BE2C (cell line): ENCODE data around the gene PPP1R2C.

ENCODE experiments used
- DNase-seq: peaks from one replicate; pipeline ENCODE4 v3.0.0-alpha.2; 2020
- H3K27me3 ChIP-seq: fragments of 250-450 bp; sonication (Bioruptor Pico); 2 replicates; pipeline ENCODE4 v1.5.1; 2020; ENCODE audit warnings: mild to moderate bottlenecking
- H3K36me3 ChIP-seq: fragments of 250-450 bp; sonication (Bioruptor Pico); 2 replicates; pipeline ENCODE4 v1.5.1; 2020; ENCODE audit warnings: mild to moderate bottlenecking
- H3K4me1 ChIP-seq: fragments of 250-450 bp; sonication (Bioruptor Pico); 2 replicates; pipeline ENCODE4 v1.5.1; 2020
- H3K4me3 ChIP-seq: 2 replicates; pipeline ENCODE4 v1.5.1; 2011; ENCODE audit warnings: low read depth, low read length
- H3K9me3 ChIP-seq: fragments of 250-450 bp; sonication (Bioruptor Pico); 2 replicates; pipeline ENCODE4 v1.5.1; 2020
- TF ChIP-seq, protein P1 (sequence below): IDR thresholded peaks from 2 replicates; pipeline ENCODE4 v1.5.1; 2012; ENCODE audit warnings: mild to moderate bottlenecking, low read depth, low read length

The PPP1R2C gene

DNA sequence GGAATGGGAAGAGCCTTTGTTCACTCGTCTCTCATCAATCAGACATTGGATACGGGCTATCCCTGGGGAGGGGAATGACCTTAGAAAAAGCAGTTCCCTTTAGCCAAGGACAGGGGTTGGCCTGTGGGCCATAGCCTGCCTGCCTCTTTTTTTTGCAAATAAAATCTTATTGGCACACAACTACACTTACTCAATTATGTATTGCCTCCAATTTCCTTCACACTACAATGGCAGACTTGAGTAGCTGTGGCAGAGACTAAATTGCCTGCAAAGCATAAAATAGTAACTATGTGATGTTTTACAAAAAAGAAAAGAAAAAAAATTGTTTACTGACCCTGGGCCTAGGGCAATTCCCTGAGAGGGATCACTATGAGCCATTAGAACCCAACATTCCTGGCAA is 23.4 kb downstream of the PPP1R2C start:
- H3K9me3 ChIP-seq, result no peaks in the 10 kb centered on the region
- no peaks in the 10 kb centered on the region for H3K27me3 ChIP-seq
- TF ChIP-seq, protein P1, sequence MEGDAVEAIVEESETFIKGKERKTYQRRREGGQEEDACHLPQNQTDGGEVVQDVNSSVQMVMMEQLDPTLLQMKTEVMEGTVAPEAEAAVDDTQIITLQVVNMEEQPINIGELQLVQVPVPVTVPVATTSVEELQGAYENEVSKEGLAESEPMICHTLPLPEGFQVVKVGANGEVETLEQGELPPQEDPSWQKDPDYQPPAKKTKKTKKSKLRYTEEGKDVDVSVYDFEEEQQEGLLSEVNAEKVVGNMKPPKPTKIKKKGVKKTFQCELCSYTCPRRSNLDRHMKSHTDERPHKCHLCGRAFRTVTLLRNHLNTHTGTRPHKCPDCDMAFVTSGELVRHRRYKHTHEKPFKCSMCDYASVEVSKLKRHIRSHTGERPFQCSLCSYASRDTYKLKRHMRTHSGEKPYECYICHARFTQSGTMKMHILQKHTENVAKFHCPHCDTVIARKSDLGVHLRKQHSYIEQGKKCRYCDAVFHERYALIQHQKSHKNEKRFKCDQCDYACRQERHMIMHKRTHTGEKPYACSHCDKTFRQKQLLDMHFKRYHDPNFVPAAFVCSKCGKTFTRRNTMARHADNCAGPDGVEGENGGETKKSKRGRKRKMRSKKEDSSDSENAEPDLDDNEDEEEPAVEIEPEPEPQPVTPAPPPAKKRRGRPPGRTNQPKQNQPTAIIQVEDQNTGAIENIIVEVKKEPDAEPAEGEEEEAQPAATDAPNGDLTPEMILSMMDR, result no peak
- no peaks in the 10 kb centered on the region for H3K36me3 ChIP-seq
- DNase-seq, result no peak
- H3K4me3 ChIP-seq, result no peak overlapping the region
- no peaks in the 10 kb centered on the region for H3K4me1 ChIP-seq

- DNase-seq, result no peak
- Histone ChIP-seq H3K36me3 (no peaks in the 10 kb centered on the region), H3K9me3 (no peaks in the 10 kb centered on the region), H3K27me3 (no peaks in the 10 kb centered on the region), H3K4me3 (no peak overlapping the region), H3K4me1 (no peaks in the 10 kb centered on the region)
- TF ChIP-seq, protein P1, result no peak
These were observed 23.8 kb downstream of the PPP1R2C start for GRCh38 chrX:42754115-42754514.

DNA sequence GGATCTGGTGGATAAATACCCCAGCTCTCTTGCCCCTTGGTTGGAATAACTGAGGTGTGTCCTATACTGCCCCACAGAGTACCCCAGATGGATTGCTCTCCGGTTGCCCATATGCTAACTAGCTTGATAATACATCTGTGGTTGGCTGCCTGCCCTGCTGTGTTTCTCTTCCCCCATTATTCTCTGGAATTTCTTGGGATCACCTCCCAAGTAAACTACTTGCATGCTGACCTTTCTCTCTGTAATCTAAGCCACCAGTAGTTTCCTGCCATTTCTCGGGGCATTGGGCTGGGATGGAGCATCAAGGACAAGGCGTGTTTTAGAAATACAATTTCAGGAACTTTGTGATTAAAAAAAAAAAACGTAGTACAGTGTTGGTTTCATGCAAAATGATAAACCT is 25.2 kb downstream of the PPP1R2C start:
- H3K4me3 ChIP-seq, result no peak overlapping the region
- no peaks in the 10 kb centered on the region for H3K36me3 ChIP-seq
- H3K27me3 ChIP-seq, result no peaks in the 10 kb centered on the region
- no peaks in the 10 kb centered on the region for H3K4me1 ChIP-seq
- no peaks in the 10 kb centered on the region for H3K9me3 ChIP-seq
- DNase-seq, result no peak
- TF ChIP-seq, protein P1, result no peak

DNA sequence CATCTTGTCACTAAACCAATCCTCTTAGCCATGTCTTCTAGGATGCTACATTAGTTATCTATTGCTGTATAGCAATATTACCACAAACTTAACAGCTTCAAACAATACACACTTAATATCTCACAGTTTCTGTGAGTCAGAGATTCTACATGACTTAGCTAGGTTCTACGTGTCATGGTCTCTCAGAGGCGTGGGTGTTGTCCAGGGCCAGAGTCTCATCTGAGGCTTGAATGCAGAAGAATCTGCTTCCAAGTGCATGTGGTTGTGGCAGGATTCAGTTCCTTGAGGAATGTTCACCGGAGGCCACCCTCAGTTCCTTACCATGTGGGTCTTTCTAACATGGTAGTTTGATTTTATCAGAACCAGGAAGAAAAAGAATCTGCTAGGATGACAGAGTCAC is 26.4 kb downstream of the PPP1R2C start:
- H3K27me3 ChIP-seq, result no peaks in the 10 kb centered on the region
- DNase-seq, result no peak
- H3K9me3 ChIP-seq, result no peaks in the 10 kb centered on the region
- H3K36me3 ChIP-seq, result no peaks in the 10 kb centered on the region
- TF ChIP-seq, protein P1, result no peak
- no peaks in the 10 kb centered on the region for H3K4me1 ChIP-seq
- H3K4me3 ChIP-seq, result no peak overlapping the region

DNA sequence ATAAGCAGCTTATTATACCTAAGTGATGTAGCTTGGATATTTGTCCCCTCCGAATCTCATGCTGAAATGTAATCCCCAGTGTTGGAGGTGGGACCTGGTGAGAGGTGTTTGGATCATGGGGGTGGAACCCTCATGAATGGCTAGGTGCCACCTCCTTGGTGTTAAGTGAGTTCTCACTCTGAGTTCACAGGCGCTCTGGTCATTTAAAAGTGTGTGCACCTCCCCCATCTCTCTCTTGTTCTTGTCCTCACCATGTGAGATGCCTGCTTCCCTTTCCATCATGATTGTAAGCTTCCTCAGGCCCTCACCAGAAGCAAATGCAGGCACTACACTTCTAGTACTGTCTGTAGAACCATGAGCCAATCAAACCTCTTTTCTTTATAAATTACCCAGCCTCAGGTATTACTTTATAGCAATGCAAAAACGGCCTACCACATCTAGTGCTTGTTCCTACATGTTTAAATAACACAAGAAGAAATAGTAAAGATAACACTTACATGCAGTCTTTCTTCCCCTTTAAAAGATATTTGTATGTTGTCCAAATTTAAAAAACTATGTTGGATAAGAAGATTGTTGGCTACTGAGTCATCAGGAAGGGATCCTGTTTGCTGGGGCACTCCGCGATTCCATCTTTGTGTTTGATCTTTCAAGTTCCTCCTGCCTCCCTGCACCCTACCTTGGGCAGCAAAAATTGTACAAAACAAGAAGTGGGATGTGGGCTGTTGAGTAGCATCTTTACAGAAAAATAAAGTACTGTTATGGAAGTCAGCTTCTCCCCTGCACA is 29.7 kb downstream of the PPP1R2C start:
- TF ChIP-seq, protein P1, result no peak

DNA sequence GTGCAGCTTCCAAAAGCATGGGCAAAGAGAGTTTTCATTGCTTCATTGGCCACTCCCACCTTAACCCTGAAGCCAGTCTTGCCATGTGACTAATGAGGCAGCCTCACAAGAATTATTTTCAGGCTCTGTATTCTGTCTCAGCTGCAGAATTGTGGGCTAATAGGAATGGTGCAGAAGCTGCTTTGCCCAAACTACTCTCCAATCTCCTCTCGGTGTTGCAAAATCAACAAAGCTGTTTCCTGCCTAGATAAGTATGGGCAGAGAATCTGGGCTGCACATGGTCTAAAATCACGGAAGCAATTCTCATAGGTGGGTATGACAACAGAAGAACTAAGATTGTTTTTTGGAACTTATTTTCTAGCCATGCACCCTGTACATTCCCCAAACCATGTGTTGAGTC is 31.4 kb downstream of the PPP1R2C start:
- no peaks in the 10 kb centered on the region for H3K27me3 ChIP-seq
- H3K36me3 ChIP-seq, result no peaks in the 10 kb centered on the region
- no peaks in the 10 kb centered on the region for H3K9me3 ChIP-seq
- no peak for DNase-seq
- H3K4me1 ChIP-seq, result no peaks in the 10 kb centered on the region
- no peak overlapping the region for H3K4me3 ChIP-seq
- TF ChIP-seq, protein P1, result no peak

More for the DNA sequence above, 29.7 kb downstream of the PPP1R2C start:
- Histone ChIP-seq H3K4me3 (no peak overlapping the region), H3K4me1 (no peaks in the 10 kb centered on the region), H3K9me3 (no peaks in the 10 kb centered on the region), H3K36me3 (no peaks in the 10 kb centered on the region), H3K27me3 (no peaks in the 10 kb centered on the region)
- DNase-seq, result no peak
